ENCODE results near the gene BRIP1.

- TF ChIP-seq CREM (CRISPR knock-in tag; IDR thresholded peaks at IDR 0.05) (no peak), FOXJ3 (CRISPR knock-in tag; IDR thresholded peaks at IDR 0.05; ENCODE audit: borderline replicate concordance) (no peak)
These were observed 205.1 kb downstream of the BRIP1 start for GRCh38 chr17:61658183-61658582.
